HG02943 (cell line): ENCODE data around the gene ZFP91.
"Not testable (repeated sequence)": the region's sequence is repeated elsewhere in the genome, so short reads cannot be mapped to it uniquely, and the experiment has no call there.

ENCODE experiments used
- ATAC-seq: cut with Tn5 transposase; IDR thresholded peaks from one replicate; pipeline ENCODE4 v1.9.1; 2021; ENCODE audit warnings: mild to moderate bottlenecking, low read depth, moderate library complexity; ENCODE audit not compliant: unreplicated experiment

Gene ZFP91

GRCh38 chr11:58578635-58579191 lies at the start of gene ZFP91:
ZFP91 (plus strand) TSS chr11:58579063; CDS start chr11:58579282, 219 bp downstream.
- peak; percentile 36 for ATAC-seq

DNA sequence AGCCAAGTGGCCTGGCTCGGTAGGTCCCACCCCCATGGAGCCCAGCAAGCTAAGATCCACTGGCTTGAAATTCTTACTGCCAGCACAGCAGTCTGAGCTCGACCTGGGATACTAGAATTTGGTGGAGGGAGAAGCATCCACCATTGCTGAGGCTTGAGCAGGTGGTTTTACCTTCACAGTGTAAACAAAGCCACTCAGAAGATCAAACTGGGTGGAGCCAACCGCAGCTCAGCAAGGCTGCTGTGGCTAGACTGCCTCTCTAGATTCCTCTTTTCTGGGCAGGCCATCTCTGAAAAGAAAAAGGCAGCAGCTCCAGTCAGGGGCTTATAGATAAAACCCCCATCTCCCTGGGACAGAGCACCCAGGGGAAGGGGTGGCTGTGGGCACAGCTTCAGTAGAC lies 48.6 kb upstream of the ZFP91 start:
- ATAC-seq = no peak

DNA sequence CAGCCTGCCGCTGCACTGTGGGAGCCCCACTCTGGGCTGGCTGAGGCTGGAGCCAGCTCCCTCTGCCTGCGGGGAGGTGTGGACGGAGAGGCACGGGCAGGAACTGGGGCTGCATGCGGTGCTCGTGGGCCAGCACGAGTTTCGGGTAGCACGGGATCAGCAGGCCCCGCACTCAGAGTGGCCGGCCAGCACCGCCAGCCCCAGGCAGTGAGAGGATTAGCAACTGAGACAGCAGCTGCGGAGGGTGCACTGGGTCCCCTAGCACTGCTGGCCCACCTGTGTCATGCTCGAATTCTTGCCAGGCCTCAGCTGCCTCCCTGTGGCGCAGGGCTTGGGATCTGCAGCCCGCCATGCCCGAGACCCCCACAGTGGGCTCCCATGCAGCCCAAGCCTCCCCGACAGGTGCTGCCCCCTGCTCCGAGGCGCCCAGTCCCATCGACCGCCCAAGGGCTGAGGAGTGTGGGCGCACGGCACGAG lies 47.0 kb upstream of the ZFP91 start:
- ATAC-seq = no peak

DNA sequence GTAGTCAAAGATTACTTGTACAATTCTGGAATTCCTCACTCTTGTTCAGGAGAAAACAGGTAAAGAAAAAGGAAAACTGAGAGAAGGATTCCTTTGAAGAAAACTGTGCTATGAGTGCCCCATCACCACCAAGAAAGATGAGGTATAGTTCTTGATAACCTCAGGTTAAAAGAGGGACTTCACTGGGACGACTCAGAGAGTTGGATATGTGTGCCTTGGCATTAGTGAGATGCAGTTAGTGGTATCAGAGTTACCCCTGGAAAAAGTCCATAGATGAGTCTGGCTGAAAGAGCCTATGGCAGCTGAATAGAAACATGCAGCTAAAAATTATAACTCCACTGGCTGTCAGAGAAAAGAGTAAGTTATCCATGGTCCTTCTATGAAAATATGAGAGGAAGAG lies 32.0 kb upstream of the ZFP91 start:
- no peak for ATAC-seq

DNA sequence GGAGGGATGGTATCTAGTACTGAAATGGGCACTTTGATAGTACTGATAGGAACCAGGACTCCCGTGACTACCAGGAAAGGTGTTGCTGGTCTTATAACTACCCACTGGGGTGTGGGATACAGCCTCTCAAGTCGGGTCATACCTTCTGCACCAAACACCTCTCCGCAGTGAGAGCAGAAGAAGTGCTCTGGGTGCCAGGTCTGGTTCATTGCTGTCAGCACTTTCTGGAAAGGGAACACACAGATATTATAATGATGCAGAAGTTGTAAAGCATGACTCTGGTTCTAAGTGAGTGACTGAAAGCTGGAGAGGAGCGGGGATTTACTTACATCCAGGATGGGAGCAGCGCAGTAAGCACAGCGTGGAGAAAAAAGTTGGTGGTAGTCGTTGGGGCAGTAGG lies 29.2 kb upstream of the ZFP91 start:
- no peak for ATAC-seq

DNA sequence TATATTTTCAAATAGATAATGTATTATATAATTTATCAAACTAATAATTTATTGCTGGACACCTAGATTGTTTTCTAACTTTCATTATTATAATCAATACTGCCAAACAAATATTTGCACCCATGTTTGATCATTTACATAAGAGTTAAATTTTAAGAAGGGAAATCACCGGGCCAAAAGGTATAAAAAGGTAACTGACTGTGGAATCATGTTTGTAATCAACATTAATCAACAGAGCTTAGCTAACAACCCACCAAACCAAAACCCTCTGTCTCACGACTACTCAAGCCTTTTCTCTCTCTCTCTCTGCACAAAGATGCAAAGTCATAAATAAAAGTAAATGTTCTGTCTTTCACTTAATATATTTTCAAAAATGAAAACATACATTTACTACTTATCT lies 18.0 kb upstream of the ZFP91 start:
- ATAC-seq = no peak

DNA sequence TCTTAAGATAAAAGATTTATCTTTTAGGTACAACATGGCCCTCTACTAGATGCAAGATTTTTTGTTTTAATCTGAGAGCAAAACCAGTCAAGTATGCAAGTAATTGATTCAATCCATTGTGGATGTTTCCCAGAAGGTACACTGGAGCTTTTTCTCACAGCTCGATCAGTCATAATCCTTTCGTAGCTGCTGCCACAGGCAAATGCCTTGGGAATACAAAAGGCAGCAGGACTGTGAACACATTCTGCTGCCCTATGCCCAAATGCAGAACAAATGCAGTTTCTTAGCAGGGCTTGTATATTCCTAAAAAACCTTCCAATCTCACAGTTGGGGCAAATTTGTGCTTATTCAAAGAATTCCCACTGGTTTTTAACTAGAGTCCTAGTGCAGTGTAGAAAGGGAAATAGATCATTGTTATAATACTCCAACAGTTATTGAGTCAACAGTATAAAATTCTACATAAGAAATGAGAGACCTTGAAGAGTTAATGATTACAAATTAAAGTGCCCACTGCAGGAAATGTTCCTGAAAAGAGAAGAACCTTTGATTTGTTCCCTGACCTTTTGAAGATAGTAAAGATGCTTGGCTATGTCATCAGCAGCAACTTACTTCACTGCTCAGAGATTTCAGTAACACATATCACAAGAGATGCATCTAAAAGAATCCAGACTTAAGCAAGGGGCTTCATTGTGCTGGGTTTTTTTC lies 17.3 kb upstream of the ZFP91 start:
- ATAC-seq = no peak

DNA sequence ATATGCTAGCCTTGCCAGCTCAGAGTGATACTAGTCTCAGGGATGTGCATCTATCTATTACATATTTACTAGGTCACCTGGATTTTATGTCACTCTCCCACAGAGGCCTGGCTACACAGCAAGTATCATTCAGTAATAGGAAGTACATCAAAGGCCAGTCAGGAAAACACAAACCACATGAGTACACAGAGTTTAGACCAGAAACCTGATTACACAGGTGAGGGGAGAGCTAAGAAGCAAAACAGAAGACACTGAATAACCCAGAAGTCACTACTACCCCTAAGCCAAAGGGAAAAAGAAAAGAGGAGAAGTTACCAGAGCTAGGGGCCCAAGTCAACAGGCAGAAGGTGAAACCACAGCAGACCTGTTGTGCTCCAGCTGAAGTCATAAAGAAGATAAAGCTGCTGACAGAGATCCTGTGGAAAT lies 16.5 kb upstream of the ZFP91 start:
- ATAC-seq = peak; percentile 88

DNA sequence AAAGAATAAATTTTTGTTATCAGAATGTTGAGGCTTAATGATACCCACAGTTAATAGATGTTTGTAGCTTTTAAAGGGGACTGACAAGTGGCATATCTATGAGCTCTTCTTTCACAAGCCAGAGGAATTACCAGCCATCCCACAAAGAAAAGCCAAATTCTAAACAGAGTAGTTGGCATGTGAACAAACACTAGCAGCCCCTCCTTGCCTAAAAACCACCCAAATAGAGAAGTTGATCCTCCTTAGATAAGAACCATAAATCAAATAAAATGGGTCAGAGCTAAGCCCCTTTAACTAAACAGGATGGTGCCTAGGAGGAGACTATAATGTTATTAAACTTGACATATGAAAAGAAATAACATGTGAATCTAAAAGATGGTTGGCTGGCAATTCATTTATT lies 14.6 kb upstream of the ZFP91 start:
- ATAC-seq = no peak

- peak; percentile 87 for ATAC-seq
These were observed 10.9 kb upstream of the ZFP91 start for GRCh38 chr11:58567889-58568512.

GRCh38 chr11:58572906-58573305 lies 6.0 kb upstream of the ZFP91 start:
- ATAC-seq = not testable (repeated sequence)

GRCh38 chr11:58573451-58574104 lies 5.3 kb upstream of the ZFP91 start:
- ATAC-seq = no peak

DNA sequence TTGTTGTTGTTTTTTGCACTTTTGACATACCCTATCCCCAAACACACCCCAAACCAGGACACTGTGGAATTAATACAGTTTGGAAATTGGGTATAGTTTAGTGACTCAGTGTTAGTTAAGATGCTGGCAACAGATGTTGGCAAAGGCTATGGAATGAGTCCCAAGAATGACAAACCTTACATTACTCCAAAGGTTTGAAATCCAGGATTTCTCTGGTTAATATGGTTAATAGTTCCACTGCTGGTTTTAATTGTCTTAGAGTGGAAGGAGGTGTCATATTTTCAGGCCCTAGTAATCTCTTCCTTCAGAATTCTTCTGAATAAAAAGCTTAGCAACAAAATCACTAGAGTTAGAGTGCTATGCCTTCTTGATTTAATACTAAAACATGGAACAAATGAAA lies 4.0 kb upstream of the ZFP91 start:
- no peak for ATAC-seq

- no peak for ATAC-seq
These were observed 3.4 kb upstream of the ZFP91 start, which contains the start of gene LPXN for GRCh38 chr11:58575377-58576020. LPXN (minus strand) TSS chr11:58575856; CDS start chr11:58575772, 84 bp downstream.

DNA sequence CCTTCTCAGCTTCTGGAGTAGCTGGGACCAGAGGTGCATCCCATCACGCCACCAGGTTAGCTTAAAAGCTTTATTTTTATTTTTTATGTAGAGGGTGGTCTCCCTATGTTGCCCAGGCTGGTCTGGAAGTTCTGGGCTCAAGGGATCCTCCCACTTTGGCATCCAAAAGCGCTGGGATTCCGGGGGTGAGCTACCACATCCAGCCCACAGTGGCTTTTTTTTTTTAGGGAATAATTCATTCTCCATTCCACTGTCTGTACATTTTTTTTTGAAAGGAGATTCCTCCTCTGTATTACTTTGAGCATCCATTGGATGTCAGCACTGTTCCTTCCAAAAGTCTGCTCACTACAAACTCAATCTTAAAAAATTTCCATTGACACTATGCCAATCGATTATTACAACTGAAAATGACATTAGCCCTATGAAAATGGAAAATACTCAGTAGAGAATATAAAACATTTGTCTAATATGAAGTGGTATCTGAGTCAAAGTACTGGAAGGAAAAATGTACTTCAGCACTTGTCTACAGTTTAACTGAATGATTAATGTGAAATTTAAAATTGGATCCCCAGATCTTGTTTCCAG lies 1.9 kb upstream of the ZFP91 start:
- ATAC-seq = no peak

GRCh38 chr11:58577555-58578135 lies 1.2 kb upstream of the ZFP91 start:
- peak; percentile 44 for ATAC-seq

- peak; percentile 37 for ATAC-seq
These were observed 678 bp upstream of the ZFP91 start for GRCh38 chr11:58578136-58578634.

DNA sequence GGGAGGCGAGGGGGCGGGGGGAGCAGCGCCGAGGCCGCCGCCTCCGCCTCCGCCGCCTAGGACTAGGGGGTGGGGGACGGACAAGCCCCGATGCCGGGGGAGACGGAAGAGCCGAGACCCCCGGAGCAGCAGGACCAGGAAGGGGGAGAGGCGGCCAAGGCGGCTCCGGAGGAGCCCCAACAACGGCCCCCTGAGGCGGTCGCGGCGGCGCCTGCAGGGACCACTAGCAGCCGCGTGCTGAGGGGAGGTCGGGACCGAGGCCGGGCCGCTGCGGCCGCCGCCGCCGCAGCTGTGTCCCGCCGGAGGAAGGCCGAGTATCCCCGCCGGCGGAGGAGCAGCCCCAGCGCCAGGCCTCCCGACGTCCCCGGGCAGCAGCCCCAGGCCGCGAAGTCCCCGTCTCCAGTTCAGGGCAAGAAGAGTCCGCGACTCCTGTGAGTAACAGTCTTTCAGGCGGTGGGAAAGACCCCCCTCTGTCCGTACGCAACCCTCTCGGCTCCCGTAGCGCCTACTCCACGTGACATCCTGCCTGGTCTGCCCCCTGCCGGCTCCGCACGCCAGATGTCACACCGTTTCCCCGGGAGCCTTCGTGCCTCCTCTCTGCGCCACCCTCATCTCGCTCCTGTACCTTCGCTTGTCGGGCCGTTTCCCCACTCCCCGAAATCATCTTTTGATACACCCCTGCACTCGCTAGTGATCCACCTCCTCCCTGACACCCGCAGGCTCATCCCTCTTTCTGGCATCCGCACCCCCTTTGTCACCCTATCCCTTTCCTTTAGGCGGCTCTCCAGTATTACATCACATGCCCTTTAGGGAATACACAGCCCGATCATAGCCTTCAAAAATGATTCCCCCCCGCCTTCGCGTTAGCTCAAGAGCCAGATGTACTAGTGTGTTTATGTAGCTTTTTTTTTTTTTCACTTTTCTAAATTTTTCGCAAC lies 598 bp downstream of the ZFP91 start:
- ATAC-seq = peak; percentile 48

GRCh38 chr11:58580311-58580710 lies 1.4 kb downstream of the ZFP91 start:
- ATAC-seq = no peak
